Kidney epithelial cell (primary cell): Measurements from ENCODE around the gene DEFB123. TPM values are rescaled to one million over a fixed set of nuclear protein-coding genes. Genes with fewer than 3 reads are reported as not detected.
"Not testable (repeated sequence)": the region's sequence is repeated elsewhere in the genome, so short reads cannot be mapped to it uniquely, and the experiment has no call there.

Source experiments
- DNase-seq: peaks from one replicate; pipeline ENCODE4 v3.0.0-alpha.2; 2010; ENCODE audit warnings: low read depth
- H3K27me3 ChIP-seq: 2 replicates; pipeline ENCODE4 v1.6.0; 2011; ENCODE audit warnings: low read length; ENCODE audit not compliant: control insufficient read depth, insufficient read depth
- H3K36me3 ChIP-seq: 2 replicates; pipeline ENCODE4 v1.5.1; 2011; ENCODE audit warnings: low read length; ENCODE audit not compliant: control insufficient read depth, insufficient read depth
- H3K4me3 ChIP-seq: 2 replicates; pipeline ENCODE4 v1.5.1; 2011; ENCODE audit warnings: low read depth, mild to moderate bottlenecking, control low read depth, low read length
- CTCF ChIP-seq: IDR thresholded peaks from 2 replicates; pipeline ENCODE4 v1.5.1; 2011; ENCODE audit warnings: mild to moderate bottlenecking, moderate library complexity, low read length, control low read depth, inconsistent platforms; ENCODE audit not compliant: insufficient read depth, poor library complexity, severe bottlenecking
- total RNA-seq: library from RNA; depleted of rRNA; stranded (reverse); fragments of >200 nt; gene quantifications from 2 replicates; pipeline ENCODE4 v1.2.3, GENCODE V29; 2015

Gene DEFB123
- total RNA-seq, 1 donor from 2014 or later, result not detected

GRCh38 chr20:31414381-31414780 lies 26.1 kb upstream of the DEFB123 start:
- H3K4me3 ChIP-seq, result no peak overlapping the region
- no peak for DNase-seq

GRCh38 chr20:31415653-31416052 lies 24.8 kb upstream of the DEFB123 start:
- no peak overlapping the region for H3K4me3 ChIP-seq
- no peak for TF ChIP-seq CTCF

More at GRCh38 chr20:31414381-31414780, 26.1 kb upstream of the DEFB123 start:
- Histone ChIP-seq H3K27me3 (no peaks in the 10 kb centered on the region), H3K36me3 (no peaks in the 10 kb centered on the region)
- no peak for TF ChIP-seq CTCF

GRCh38 chr20:31418307-31418706 lies 22.1 kb upstream of the DEFB123 start:
- no peak for DNase-seq
- no peaks in the 10 kb centered on the region for H3K36me3 ChIP-seq
- no peaks in the 10 kb centered on the region for H3K27me3 ChIP-seq
- no peak for TF ChIP-seq CTCF
- H3K4me3 ChIP-seq, result no peak overlapping the region

More at GRCh38 chr20:31415653-31416052, 24.8 kb upstream of the DEFB123 start:
- H3K27me3 ChIP-seq, result no peaks in the 10 kb centered on the region
- no peaks in the 10 kb centered on the region for H3K36me3 ChIP-seq
- DNase-seq, result no peak

- Histone ChIP-seq H3K27me3 (no peaks in the 10 kb centered on the region), H3K36me3 (no peaks in the 10 kb centered on the region), H3K4me3 (no peak overlapping the region)
- TF ChIP-seq CTCF, result no peak
- DNase-seq, result no peak
Measured at GRCh38 chr20:31425797-31426196, 14.6 kb upstream of the DEFB123 start.

GRCh38 chr20:31426891-31427551 lies 13.4 kb upstream of the DEFB123 start:
- DNase-seq, H3K4me3 ChIP-seq, H3K27me3 ChIP-seq, H3K36me3 ChIP-seq: not testable (repeated sequence)

- not testable (repeated sequence) for H3K4me3 ChIP-seq, H3K27me3 ChIP-seq, H3K36me3 ChIP-seq, DNase-seq
Measured at GRCh38 chr20:31427576-31427975, 12.9 kb upstream of the DEFB123 start.

- no peaks in the 10 kb centered on the region for H3K36me3 ChIP-seq
- H3K4me3 ChIP-seq, result no peak overlapping the region
- no peak for DNase-seq
- no peak for TF ChIP-seq CTCF
- no peaks in the 10 kb centered on the region for H3K27me3 ChIP-seq
Measured at GRCh38 chr20:31430568-31431115, 9.8 kb upstream of the DEFB123 start.
